ENCODE measurements around the gene NCOA1. TPM values are rescaled to one million over a fixed set of nuclear protein-coding genes. Genes with fewer than 3 reads are reported as not detected.

Gene NCOA1
- total and polyA plus RNA-seq, 2 donors (not counting 3 experiments of a cell fraction or from before 2014, with no cell fraction given) = 11.4 to 14.1 TPM

- POLR2A ChIA-PET = no interaction called here
- H3K27ac ChIP-seq (ENCODE audit: insufficient read depth, low read depth, low read length) = no peak overlapping the region
- no peaks in the 10 kb centered on the region for H3K79me2 ChIP-seq (ENCODE audit: control insufficient read depth, insufficient read depth, low read length)
- H3K27me3 ChIP-seq (ENCODE audit: control insufficient read depth in 2 of 2, insufficient read depth in 2 of 2, low read length in 2 of 2) = no peaks in the 10 kb centered on the region
- dilution Hi-C loops (cut with MboI; ENCODE audit: extremely low pct_ligation_motif_present, low sequenced_read_pairs) = no loop called here
- DNase-seq (ENCODE audit: low read depth, low spot score) = no peak
- CTCF ChIA-PET = no interaction called here
- no peak for FAIRE-seq
- H3K9ac ChIP-seq (replicated peaks; ENCODE audit: extremely low read depth, insufficient read depth, low read length) = no peak overlapping the region
- no peaks in the 10 kb centered on the region for H3K4me1 ChIP-seq (ENCODE audit: control insufficient read depth, extremely low read depth, insufficient read depth, low read length)
- no peak overlapping the region for H3K4me3 ChIP-seq (replicated peaks in 1 of 3; ENCODE audit: insufficient read depth in 1 of 3, low read depth in 1 of 3, low read length in 3 of 3)
- H3K4me2 ChIP-seq (ENCODE audit: insufficient read depth, low read length) = no peak overlapping the region
- no peak overlapping the region for H2AFZ ChIP-seq (ENCODE audit: low read depth, low read length)
- H3K9me1 ChIP-seq (replicated peaks; ENCODE audit: control insufficient read depth, extremely low read depth, insufficient read depth, low read length) = no peaks in the 10 kb centered on the region
- TF ChIP-seq POLR2A (IDR thresholded peaks at IDR 0.05; ENCODE audit: low read depth, low read length) = no peak
- TF ChIP-seq CTCF (IDR thresholded peaks at IDR 0.05; ENCODE audit: extremely low read depth in 1 of 2, insufficient read depth in 1 of 2, low read depth in 1 of 2, low read length in 2 of 2) = no peak
- no peak for TF ChIP-seq POLR2AphosphoS5 (IDR thresholded peaks at IDR 0.05; ENCODE audit: insufficient read depth, low read depth, low read length)
- TF ChIP-seq EZH2 (IDR thresholded peaks at IDR 0.05; ENCODE audit: borderline replicate concordance, low read depth, low read length, severe bottlenecking) = no peak
- no peak for TF ChIP-seq MYC (IDR thresholded peaks at IDR 0.05; ENCODE audit: low read depth, low read length)
- TF ChIP-seq FOS (IDR thresholded peaks at IDR 0.05; ENCODE audit: borderline replicate concordance, insufficient read depth, low read length) = no peak
- TF ChIP-seq, protein P1, sequence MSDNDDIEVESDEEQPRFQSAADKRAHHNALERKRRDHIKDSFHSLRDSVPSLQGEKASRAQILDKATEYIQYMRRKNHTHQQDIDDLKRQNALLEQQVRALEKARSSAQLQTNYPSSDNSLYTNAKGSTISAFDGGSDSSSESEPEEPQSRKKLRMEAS (IDR thresholded peaks at IDR 0.05; ENCODE audit: insufficient read depth, insufficient read length) = no peak
- no peak for TF ChIP-seq JUN (IDR thresholded peaks at IDR 0.05; ENCODE audit: borderline replicate concordance, insufficient read depth, insufficient read length, low read depth)
- TF ChIP-seq GATA2 (IDR thresholded peaks at IDR 0.05; ENCODE audit: insufficient read depth, insufficient read length, low read depth, low read length) = no peak
- no peaks in the 10 kb centered on the region for H4K20me1 ChIP-seq (replicated peaks; ENCODE audit: control insufficient read depth, extremely low read depth, insufficient read depth, low read length)
- intact Hi-C loops (cut with micrococcal nuclease) = no loop called here
- H3K36me3 ChIP-seq (ENCODE audit: control insufficient read depth in 2 of 2, extremely low read depth in 1 of 2, insufficient read depth in 2 of 2, low read length in 2 of 2) = no peaks in the 10 kb centered on the region
- BruUV-seq (replicated peaks) = no TSS peak
- H3K9me3 ChIP-seq (replicated peaks; ENCODE audit: control insufficient read depth, insufficient read depth, low read length) = no peaks in the 10 kb centered on the region
Measured at GRCh38 chr2:24651643-24652003, 160.6 kb downstream of the NCOA1 start.

Data from endothelial cell of umbilical vein (primary cell).